ENCODE measurements around the gene NDUFS6.

DNA sequence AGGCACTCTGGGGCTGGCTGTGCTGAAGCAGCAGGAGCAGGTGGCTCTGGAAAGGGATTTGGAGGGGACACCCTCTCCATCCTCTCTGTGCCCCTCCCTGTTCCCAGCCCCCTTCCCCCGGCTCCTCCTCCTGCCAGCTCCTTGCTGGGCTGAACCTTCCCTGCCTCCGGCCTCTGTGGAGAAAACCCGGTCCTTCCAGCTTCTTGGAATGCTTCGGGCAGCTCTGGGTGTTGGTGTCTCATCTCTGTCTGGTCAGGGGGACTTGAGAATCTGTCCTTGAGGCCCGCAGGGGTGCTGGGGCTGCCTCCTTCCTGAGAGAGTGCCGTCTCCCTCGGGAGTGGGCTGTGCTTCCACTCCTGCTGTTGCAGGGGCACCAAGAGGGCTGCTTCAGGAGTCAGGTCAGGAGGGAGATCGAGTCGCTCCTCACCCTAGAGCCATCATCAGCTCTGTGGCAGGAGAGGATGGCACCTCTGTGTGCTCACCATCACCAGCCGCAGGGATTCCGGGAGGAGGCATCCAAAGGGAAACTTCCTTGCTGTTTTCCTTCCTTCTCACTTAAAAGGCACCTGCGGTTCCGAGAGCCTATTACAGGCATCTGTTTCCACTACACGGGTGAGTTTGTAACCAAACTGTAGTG lies 30.6 kb downstream of the NDUFS6 start:
- TF ChIP-seq, protein P1, sequence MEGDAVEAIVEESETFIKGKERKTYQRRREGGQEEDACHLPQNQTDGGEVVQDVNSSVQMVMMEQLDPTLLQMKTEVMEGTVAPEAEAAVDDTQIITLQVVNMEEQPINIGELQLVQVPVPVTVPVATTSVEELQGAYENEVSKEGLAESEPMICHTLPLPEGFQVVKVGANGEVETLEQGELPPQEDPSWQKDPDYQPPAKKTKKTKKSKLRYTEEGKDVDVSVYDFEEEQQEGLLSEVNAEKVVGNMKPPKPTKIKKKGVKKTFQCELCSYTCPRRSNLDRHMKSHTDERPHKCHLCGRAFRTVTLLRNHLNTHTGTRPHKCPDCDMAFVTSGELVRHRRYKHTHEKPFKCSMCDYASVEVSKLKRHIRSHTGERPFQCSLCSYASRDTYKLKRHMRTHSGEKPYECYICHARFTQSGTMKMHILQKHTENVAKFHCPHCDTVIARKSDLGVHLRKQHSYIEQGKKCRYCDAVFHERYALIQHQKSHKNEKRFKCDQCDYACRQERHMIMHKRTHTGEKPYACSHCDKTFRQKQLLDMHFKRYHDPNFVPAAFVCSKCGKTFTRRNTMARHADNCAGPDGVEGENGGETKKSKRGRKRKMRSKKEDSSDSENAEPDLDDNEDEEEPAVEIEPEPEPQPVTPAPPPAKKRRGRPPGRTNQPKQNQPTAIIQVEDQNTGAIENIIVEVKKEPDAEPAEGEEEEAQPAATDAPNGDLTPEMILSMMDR (conservative IDR thresholded peaks at IDR 0.05; ENCODE audit: low read depth, low read length): no peak
- TF ChIP-seq FOS (IDR thresholded peaks at IDR 0.05; ENCODE audit: low read depth, low read length) (no peak), POLR2A (IDR thresholded peaks at IDR 0.05; ENCODE audit: low read depth, low read length) (no peak), RAD21 (IDR thresholded peaks at IDR 0.05; ENCODE audit: low read length) (no peak)
- TF ChIP-seq, protein P2, sequence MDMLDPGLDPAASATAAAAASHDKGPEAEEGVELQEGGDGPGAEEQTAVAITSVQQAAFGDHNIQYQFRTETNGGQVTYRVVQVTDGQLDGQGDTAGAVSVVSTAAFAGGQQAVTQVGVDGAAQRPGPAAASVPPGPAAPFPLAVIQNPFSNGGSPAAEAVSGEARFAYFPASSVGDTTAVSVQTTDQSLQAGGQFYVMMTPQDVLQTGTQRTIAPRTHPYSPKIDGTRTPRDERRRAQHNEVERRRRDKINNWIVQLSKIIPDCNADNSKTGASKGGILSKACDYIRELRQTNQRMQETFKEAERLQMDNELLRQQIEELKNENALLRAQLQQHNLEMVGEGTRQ (IDR thresholded peaks at IDR 0.05; ENCODE audit: low read depth, low read length): no peak

Measured in IMR-90 (cell line).